Activated CD4-positive, alpha-beta T cell treated with anti-CD3 and anti-CD28 coated beads for 4 hours (primary cell): ENCODE data around the gene AGK.

Experiments
- DNase-seq, 2 donors: peaks; one replicate each; pipeline ENCODE4 v3.0.0-alpha.2; 2020

The AGK gene, protein sequence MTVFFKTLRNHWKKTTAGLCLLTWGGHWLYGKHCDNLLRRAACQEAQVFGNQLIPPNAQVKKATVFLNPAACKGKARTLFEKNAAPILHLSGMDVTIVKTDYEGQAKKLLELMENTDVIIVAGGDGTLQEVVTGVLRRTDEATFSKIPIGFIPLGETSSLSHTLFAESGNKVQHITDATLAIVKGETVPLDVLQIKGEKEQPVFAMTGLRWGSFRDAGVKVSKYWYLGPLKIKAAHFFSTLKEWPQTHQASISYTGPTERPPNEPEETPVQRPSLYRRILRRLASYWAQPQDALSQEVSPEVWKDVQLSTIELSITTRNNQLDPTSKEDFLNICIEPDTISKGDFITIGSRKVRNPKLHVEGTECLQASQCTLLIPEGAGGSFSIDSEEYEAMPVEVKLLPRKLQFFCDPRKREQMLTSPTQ

DNA sequence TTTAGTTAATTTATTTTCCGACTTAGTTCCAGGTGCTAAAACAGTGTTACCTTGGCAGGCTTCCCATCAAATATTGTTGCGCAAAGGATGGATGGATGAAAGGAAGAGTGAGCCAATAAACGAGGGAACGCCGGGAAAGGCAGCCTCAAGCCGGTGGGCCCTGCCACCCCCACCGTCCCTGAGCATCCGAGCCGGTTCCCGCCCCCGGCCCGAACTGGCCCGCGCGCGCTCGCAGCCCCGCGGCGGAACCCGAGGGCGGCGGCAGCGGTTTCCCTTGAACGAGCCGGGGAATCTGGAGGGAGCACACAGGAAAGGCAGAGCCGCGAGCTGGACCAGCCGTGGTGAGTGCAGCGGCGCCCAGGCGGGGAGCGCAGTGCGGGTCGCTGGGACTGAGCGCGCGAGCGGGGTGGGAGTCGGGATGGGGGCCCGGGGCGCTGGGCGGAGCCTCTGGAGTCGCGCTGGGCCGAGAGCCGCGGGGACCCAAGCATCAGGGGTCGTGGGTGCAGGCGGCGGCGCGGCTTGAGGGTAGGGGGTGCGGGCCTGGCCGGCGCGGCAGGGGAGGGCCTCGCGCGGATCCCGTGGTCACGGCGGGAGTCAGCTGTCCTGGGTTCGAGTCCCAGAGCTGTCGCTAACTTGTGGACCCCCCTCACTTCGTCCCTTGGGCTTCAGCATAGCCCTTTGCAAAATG lies at the start of gene AGK:
TSS of gene AGK (plus strand) at position 317 of the 688 bp plus-strand sequence. CDS start 4,057 bp downstream, outside the sequence.
- DNase-seq = peak; percentile 69 to 74

DNA sequence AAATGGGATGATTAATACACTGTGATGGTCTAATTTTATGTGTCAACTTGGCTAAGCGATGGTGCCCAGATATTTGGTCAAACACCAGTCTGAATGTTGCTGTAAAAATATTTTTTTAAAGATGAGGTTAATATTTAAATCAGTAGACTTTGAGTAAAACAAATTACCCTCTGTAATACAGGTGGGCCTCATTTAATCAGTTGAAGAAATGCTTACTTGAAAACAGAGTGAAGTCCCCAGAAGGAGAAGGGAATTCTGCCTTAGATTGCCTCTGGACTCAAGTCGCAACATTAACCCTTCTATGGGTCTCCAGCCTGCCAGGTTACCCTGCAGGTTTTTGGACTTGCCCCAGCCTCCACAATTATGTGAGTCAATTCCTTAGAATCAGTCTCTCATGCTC lies 49.8 kb upstream of the AGK start:
- no peak for DNase-seq

DNA sequence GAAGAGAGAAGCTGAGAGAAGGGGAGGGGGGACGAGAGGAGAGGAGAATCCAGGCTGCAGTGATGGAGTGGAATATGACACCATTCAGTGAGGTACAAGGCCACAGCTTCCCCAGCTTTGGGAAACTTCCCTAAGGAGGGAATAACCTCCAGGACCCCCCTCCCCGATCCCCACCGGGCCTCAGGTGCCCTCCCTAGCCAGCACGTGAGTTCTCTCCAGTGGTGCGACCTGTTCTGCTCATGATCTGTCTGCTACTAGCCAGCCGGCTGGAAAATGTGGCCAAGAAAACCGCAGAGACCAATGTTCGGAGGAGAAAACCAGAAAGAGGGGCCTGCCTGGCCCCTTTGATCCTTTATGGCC lies 39.9 kb upstream of the AGK start:
- no peak for DNase-seq

DNA sequence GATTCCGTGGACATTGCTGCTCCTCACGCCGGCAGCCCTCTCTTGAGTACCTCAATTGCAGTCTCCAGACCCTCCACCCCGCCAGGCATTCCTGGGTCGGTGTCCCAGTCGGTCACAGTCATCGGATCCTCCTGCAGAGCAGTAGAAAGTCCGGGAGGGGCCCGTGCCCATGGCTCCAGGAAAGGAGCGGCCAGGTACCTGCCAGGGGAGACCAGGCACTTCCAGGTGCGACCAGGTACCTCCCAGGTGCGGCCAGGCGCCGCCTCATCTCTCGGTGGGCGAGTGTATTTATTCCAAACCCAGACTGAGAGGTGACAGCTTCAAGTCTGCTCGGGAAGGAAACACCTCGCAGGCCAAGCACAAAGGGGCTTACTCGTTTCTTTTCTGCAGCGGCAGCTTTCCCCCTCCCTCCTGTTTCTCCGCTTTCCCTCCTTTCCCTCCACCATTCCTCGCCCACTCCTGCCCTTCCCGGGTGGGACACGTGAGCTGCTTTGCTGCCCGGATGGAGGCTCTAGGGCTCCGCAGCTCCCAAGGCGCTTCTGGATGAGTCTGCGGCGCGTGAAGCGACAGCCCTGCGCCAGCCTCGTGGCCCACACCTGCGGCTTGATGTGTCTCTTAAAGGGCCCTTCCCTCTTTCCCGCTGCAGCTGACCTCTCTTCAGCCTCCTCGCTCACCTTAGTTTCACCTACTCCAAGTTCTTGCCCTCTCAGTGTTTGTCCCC lies 39.4 kb upstream of the AGK start:
- DNase-seq = no peak

DNA sequence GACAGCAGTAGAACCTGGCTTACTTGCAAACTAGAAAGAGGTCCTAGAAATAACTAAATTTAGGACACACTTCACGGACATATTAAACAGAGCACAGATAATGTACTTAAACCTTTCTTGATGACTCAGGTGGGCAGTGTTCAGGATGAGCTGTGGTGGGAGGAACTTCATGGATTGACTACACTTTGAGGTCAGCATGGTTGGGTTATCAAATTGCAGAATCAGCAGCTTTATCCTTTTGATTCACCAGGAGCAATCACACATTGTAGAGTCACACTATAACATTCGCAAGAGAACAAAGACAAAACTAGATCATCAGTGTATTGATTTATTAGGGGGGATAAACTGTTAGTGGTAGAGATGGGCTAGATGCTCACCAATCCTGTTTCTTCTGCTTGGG lies 38.6 kb upstream of the AGK start:
- no peak for DNase-seq

DNA sequence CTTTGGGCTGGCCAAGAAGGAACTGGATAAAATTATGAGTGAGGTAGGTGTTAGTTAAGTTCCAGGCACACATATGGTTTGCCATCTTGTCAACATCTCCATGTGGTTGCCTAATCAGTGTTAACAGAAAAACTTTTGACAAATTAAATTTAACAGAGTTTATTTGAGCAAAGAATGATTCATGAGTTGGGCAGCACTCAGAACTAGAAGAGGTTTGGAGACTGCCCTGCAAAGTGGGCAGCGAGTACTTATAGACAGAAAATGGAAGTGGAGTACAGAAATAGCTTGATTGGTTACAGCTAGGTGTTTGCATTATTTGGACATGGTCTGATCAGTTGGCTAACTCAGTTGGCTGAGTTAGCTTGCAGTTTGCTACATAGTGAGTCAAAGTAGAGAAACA lies 37.5 kb upstream of the AGK start:
- no peak for DNase-seq

DNA sequence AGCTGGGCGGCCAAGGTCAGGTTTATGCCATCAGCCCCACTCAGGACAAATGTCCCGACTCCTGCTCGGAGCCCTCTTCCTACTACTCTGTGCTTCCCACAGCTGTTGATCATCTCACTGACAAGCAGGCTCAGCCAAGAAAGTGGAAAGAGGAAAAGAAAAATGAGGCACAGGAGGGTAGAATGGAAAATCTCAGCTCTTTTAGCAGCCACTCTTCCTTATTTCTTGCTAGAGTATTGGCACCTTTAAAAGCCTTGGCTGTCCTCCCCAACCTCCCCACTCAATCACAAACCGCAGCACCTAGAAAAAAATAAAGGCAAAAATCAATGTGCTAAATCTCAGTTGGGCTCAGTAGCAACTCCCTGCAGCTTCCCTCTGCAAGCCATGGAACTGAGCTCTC lies 35.3 kb upstream of the AGK start:
- no peak for DNase-seq

DNA sequence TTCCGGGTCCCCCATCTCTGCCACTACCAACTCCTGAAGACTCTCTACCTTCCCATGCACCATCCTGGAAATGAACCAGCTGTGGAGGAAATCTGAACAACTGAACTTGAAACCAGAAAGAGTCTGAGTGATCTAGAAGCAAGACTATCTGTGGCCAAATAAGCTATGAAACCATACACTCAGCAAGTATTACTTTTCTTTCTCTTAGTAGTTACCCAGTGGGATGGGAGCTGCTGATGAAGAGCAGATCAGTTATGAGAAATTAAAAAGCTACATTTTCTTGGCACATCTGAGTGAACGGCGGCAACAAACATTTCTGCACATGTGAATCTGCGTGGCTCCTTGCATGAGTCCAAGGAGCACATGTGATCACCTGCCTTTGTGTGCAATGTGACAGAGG lies 31.6 kb upstream of the AGK start:
- no peak for DNase-seq

DNA sequence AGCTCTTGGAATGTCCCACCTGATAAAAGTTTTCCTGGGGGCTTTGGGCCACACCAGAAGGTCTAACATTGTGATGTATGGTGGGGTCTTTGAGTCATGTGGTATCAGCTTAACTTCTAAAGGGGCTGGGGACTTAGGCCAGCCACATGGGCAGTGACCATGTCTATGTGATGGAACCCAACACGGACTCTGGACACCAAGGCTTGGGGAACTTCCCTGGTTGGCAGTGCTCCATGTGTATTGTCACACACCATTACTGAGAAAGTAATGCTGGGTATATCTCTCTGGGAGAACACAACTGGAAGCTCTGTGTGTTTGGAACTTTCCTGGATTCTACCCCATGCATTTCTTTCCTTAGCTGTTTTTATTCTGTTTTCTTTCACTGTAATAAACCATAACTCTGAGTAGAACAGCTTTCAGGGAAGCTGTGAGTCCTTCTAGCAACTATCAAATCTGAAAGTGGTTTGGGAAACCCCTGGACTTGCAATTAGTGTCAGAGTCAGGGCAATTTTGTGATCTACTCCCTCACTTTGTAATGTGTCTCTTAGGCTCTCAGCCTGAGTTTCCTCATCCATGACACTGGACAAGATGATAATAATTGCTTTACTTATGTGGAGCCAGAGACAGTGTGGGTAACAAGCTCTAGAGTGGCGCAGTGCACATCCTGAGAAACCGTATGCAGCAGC lies 28.4 kb upstream of the AGK start:
- no peak for DNase-seq

DNA sequence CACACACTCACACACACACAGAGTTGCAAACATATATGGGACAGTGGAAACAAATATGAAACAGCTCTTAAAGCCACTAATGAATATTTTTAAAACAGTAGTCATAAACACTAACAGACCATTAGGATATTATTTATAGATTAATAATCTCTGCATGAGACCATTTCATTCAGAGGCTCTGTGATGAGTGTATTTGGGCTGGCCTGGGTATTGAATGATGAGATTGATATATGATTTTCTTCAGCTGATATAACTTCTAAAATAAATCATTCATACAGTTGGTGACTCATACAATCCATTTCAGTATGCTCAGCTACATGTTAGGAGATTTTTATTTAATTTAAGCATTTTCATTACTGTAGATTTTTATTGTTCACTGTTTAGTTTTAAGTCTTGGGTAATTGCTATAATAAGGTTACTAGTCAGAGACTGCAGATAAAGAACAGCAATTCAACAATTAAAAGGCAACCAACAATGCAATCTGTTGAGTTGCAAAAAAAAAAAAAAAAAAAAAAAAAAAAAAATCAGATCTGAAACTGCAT lies 25.2 kb upstream of the AGK start:
- DNase-seq = no peak

DNA sequence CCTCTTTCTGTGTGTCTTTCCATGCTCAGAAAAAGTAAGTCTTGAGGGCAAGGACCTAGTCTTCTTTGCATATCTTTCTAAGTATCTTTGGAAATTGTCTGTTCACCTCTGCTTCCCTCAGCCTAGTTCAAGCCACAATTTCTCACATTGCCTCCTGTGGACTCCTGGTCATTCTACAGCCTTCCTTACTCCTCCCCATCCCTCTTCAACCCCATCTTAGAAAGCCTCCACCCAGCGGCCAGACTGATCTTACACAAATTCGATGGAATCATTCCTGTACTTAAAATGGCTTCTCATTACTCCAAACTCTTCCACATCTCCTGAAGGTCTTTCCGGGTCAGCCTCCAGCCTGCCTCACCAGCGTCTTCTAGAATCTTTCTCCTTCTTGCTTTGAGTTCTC lies 24.1 kb upstream of the AGK start:
- no peak for DNase-seq

DNA sequence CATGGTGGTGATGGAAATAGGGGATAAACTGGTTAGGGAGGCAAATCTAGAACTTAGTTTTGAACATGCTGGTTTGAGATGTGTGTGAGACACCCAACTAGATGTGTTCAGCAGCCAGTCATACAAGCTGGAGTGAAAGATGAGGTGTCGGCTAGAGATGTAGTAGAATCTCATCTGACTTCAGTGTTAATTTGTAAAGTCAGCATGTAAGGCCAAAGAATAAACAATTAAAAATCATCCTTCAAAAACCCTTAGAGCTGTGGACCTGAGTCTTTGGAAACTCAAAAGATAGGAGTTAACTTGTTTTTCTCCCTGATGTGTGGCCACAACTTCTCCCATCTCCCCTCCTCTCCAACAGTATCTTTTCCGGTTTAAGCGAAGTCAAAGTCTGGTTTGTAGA lies 22.8 kb upstream of the AGK start:
- no peak for DNase-seq

DNA sequence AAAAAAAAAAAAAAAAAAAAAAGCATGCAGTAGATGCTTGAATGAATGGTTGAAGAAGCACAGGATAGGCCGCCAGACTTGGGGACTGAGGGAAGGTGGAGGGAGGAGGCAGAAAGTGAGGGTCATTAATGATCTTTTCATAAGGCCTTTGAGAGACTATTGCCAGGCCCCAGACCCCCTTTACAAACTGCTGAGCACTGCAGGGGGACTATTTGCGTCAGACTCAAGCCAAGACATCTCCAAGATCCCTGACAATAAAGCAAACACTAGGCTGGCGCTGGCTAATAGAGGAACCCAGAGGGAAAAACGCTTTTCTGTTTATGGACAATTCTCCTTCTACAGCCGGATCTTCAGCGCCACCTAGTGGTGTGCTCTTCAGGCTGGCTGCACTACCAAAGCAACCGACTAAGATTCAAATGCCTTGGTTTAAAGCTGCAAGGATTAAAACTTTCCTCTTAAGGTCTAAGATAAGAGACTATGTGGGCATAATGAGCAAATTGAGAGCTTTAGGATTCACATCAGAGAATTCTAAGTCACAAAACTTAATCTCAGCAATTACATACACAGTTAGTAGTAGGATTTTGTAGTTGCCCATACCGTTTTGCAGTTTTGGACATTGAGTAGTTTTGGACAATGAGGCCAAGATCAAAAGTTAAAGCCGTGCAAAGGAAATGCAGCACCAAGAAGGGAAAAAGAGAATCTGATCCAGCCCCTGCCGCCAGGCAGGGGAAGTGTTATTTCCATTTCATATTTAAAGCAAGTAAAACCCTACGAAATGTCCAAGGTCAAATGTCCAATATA lies 17.9 kb upstream of the AGK start:
- peak; percentile 43 to 53 for DNase-seq

DNA sequence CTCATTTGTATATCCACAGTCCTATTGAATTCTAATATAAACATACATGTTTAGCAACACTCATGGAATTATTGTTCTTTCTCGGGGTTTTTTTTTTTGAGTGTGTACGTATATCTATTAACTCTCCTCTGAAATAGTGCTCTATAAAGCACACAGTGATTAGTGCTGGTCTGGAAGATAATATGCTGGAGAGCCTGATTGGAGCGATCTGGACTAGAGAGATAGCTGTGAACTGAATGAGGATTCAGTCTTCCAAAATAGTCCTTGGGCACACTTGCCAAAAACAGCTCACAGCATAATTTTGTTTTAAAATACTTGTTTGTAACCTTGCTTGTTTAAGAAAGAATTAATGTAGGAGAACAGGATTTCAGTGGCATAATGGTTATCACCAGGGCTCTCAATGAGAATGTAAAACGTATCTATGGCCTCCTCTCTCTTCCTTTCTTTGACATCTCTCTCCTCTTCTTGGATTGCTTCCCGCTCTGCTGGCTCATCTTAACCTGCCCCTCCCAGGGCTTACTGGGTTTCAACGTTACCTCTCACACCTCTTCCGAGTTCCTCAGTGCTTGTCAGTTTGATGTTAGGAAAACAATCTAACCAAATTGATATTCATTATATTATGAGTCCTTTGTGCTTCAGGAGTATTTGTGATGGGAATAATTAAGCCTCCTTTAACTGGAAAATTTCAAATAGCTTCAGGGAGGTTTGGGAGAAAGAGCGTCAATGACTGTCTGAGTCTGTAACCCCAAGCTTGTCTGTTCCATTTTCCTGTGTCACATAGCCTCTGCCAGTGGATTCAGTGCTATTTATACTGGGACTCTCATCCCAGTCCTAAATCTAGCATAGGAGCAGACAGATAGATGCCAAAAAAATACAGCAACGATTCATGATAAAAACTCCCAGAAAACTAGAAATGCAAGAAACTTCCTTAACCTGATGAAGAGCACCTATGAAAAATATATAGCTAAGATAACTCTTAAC lies 16.2 kb upstream of the AGK start:
- no peak for DNase-seq

DNA sequence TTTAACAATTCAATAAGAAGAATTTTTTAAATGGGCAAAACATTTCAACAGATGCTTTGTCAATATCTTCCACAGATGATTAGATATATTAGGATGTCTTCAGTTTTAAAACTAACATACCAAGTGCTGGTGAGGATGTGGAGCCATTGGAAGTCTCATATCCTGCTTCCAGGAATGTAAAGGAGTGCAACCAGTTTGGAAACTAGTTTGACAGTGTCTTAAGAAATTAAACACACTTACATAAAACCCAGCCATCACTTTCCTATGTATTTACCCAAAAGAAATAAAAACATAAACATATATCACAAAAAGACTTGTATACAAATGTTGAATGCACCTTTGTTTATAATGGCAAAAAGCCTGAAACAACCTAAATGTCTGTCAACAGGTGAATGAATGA lies 13.3 kb upstream of the AGK start:
- DNase-seq = no peak

DNA sequence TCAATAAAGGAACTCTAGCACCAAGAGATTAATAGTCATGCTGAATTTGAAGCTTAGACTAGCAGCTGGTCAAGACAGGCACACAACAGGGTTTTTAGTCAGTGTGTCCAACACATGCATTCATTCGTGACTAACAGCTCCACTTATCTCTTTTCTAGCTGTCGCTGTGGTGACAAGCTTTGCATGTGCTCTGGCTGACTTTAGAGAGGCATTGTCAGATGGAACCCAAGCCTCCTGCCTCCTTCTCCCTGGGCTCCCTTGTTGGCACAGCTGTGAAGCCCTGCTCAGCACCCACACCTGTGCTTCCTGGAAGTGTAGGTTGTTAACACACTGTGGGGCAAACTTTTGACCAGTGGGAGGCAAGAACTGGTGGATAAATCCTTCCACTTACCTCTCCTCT lies 9.8 kb upstream of the AGK start:
- DNase-seq = no peak

DNA sequence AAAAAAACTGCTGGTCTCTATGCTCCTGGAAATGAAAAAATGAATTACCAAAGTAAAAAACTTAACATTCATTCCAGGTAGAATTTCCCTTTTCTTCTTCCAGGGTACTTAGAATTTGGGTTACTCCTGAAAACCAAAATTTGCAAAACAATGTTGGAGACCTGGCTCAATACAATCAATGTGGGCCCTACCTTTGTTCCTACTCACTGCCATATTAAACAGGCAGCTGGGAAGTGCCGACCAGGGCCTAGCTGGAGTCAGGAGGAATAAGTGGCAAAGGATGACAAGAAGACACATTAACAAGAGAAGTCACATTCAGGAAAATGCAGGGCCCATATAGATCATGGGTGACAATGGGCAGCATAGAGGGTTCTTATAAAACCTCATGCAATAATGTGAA lies 6.4 kb upstream of the AGK start:
- DNase-seq = no peak

DNA sequence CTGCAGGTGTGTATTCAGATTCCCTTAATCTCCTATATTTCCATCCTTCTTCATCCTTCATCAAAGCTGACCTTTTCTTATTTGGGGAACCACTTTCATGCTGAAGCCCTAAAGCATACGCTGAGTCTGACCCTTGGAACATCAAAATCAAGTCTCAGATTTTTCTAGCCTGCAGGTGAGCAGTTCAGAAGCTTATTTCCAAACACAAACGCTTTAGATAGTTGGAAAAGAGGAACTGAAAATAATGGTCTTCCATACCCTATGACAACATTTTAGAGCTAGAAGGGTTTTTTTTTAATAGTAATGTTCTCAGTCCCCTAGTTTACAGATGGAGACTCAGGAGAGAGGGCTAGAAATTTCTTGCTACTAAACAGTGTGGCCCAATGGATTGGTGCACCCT lies 1.6 kb upstream of the AGK start:
- no peak for DNase-seq

DNA sequence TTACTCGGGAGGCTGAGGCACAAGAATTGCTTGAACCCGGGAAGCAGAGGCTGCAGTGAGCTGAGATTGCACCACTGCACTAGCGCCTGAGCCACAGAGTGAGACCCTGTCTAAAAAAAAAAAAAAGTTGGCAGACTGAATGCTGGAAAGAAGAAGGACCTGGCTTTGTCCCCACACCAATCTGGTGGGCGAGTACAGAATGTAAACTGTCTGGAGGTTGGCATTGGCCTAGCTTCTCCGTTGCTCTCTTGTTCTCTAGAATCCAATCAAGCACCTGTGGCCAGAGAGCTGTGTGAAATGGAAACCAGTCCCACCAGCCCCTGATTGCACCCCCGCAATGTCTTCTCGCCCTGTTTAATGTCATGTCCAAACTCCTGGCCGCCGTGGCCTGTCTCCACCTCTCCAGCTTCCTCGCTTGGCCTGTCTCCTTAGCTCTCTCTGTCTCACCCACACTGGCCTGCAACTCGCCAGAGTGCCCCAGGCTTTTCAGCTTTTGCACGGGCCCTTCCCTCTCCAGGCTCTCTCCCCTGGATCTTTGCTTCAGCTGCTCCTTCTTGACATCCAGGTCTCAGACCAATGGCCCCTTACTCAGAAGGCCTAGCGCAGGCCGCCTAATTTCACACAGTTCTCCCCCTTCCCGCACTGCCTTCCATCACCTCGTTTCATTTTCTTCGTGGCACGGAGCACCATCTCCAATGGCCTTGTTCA lies 670 bp upstream of the AGK start:
- DNase-seq = no peak

DNA sequence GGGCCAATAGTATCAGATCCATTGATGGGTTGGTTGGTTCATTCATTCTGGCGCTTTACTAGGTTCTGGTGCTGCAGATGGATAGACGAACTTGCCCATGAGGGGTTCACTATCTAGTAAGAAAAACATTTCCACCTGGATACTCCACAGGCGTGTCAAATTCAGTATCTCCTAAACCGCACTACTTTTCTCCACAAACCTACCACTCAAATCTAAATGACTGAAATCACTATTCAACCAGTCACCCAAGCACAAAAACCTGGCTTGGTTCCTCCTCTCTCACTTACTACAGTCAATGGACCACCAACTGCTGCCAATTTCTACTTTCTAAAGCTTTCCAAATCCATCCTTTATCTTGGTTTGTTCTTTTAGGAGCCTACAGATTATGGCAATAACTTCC lies 572 bp downstream of the AGK start:
- DNase-seq = no peak
